ENCODE results near the gene TWNK. TPM values are rescaled to one million over a fixed set of nuclear protein-coding genes. Genes with fewer than 3 reads are reported as not detected.

The TWNK gene
- total and polyA plus RNA-seq, 2 of the 4 experiments (the other 2 are of a cell fraction) = 7.7 to 8.8 TPM

DNA sequence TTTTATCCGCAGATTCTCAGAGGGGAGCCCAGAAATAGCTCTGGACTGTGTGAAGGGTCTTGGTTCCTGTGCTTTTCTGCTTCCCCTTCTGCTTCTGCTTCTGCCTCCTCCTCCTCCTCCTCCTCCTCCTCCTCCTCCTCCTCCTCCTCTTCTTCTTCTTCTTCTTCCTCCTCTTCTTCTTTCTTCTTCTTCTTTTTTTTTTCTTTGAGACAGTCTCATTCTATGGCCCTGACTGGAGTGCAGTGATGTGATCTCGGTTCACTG, 32.0 kb downstream of the TWNK start (continued):
- TF ChIP-seq, protein P1, sequence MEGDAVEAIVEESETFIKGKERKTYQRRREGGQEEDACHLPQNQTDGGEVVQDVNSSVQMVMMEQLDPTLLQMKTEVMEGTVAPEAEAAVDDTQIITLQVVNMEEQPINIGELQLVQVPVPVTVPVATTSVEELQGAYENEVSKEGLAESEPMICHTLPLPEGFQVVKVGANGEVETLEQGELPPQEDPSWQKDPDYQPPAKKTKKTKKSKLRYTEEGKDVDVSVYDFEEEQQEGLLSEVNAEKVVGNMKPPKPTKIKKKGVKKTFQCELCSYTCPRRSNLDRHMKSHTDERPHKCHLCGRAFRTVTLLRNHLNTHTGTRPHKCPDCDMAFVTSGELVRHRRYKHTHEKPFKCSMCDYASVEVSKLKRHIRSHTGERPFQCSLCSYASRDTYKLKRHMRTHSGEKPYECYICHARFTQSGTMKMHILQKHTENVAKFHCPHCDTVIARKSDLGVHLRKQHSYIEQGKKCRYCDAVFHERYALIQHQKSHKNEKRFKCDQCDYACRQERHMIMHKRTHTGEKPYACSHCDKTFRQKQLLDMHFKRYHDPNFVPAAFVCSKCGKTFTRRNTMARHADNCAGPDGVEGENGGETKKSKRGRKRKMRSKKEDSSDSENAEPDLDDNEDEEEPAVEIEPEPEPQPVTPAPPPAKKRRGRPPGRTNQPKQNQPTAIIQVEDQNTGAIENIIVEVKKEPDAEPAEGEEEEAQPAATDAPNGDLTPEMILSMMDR (conservative IDR thresholded peaks at IDR 0.05; ENCODE audit: low read depth, low read length) = no peak
- TF ChIP-seq RFX5 (IDR thresholded peaks at IDR 0.05; ENCODE audit: low read depth, low read length) (no peak), CEBPB (IDR thresholded peaks at IDR 0.05; ENCODE audit: low read depth, low read length) (no peak), MAZ (IDR thresholded peaks at IDR 0.05; ENCODE audit: borderline replicate concordance, low read depth, low read length) (no peak)

DNA sequence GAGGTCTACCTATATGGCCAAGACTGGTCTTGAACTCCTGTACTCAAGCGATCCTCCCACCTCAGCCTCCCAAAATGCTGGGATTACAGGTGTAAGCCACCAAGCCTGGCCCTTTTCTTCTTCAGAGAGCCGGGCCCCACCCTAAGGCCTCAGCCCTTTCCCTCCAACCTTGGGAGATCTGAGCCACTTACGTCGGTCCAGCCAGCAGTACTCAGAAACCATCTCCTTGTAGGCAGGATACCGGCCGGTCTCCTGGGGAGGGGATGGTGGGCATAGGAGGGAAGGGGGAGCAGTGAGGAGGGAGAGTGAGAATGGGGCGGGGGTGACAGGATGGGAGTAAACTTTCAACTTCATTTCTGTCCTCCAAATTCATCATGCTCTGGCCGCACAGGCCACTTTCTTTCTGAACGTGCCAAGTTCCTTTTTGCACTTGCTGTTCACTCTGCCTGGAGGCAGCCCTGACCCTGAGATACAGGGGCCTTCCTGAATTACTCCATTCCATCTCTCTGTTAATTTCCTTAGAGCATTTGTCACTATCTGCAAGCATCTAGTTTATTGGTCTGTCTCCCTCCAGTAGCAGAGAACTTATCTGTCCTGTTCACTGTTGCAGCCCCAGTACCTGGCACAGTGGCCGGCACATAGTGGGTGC, 33.2 kb downstream of the TWNK start:
- Histone ChIP-seq H4K91ac (ENCODE audit: insufficient read depth, low read depth, low read length) (no peak overlapping the region), H3K4me3 (ENCODE audit: insufficient read depth, low read depth, low read length) (no peak overlapping the region), H3K9me1 (ENCODE audit: insufficient read depth, low read length) (no peaks in the 10 kb centered on the region), H2BK5ac (ENCODE audit: low read depth, low read length, poor library complexity, severe bottlenecking) (no peak overlapping the region), H4K20me1 (ENCODE audit: insufficient read depth, low read length) (no peaks in the 10 kb centered on the region), H2BK15ac (ENCODE audit: low read depth, low read length) (no peak overlapping the region), H2BK20ac (ENCODE audit: low read depth, low read length) (no peak overlapping the region), H2AK5ac (ENCODE audit: low read depth, low read length) (no peak overlapping the region), H3K4ac (ENCODE audit: low read depth, low read length) (no peak overlapping the region), H3K27me3 (ENCODE audit: control insufficient read depth, insufficient read depth, low read length) (peaks cover 1% of the 10 kb centered on the region; the same call in 1 of the 2 replicates), H3K9ac (ENCODE audit: low read depth, low read length) (no peak overlapping the region), H3K18ac (ENCODE audit: low read depth, low read length) (no peak overlapping the region), H3K14ac (replicated peaks; ENCODE audit: low read depth, low read length) (no peak overlapping the region), H3K56ac (ENCODE audit: extremely low read depth, insufficient read depth, low read length) (no peak overlapping the region), H3K4me1 (ENCODE audit: control insufficient read depth, insufficient read depth, low read length) (no peaks in the 10 kb centered on the region; the same call in 1 of the 2 replicates), H3K27ac (ENCODE audit: insufficient read depth, low read length) (no peak overlapping the region), H2BK120ac (ENCODE audit: low read depth, low read length) (no peak overlapping the region), H3K23ac (ENCODE audit: low read depth, low read length) (no peak overlapping the region), H3K4me2 (ENCODE audit: low read depth, low read length) (no peak overlapping the region), H2AFZ (replicated peaks; ENCODE audit: low read length, poor library complexity) (no peak overlapping the region), H3K36me3 (ENCODE audit: control insufficient read depth, insufficient read depth, low read length) (no peaks in the 10 kb centered on the region), H3K79me1 (ENCODE audit: low read depth in 1 of 2, low read length in 2 of 2) (no peaks in the 10 kb centered on the region), H4K5ac (ENCODE audit: low read depth, low read length) (no peak overlapping the region), H3K9me3 (ENCODE audit: control insufficient read depth, insufficient read depth, low read length) (no peaks in the 10 kb centered on the region), H4K8ac (ENCODE audit: low read depth in 2 of 2, low read length in 2 of 2) (no peak overlapping the region), H2AK9ac (replicated peaks; ENCODE audit: low read depth, low read length, poor library complexity) (no peak overlapping the region)
- intact Hi-C loops (cut with micrococcal nuclease) (no loop called here), in situ Hi-C loops (cut with MboI; ENCODE audit: low sequenced_read_pairs) (no loop called here), dilution Hi-C loops (cut with HindIII; ENCODE audit: low sequenced_read_pairs, unreplicated experiment) (no loop called here)
- CTCF ChIA-PET = no interaction called here
- WGBS, 2 experiments (ENCODE audit: extremely low coverage in 2 of 2, insufficient read length in 1 of 2) = 100% methylated on average over 1 of the region's 10 CpGs; no CpG with 5 or more reads in 1 of the 2 experiments
- POLR2A ChIA-PET (ENCODE audit: unreplicated experiment) = no interaction called here
- no peak for DNase-seq
- no TSS peak for BruUV-seq (replicated peaks)
- no peak for ATAC-seq (ENCODE audit: low read depth)
- TF ChIP-seq, protein P1 (conservative IDR thresholded peaks at IDR 0.05; ENCODE audit: low read depth, low read length) = no peak
- TF ChIP-seq BHLHE40 (IDR thresholded peaks at IDR 0.05; ENCODE audit: low read depth, low read length) (no peak), RFX5 (IDR thresholded peaks at IDR 0.05; ENCODE audit: low read depth, low read length) (no peak), RCOR1 (IDR thresholded peaks at IDR 0.05; ENCODE audit: insufficient replicate concordance, low read length) (no peak), FOS (IDR thresholded peaks at IDR 0.05; ENCODE audit: low read depth, low read length) (no peak), CEBPB (IDR thresholded peaks at IDR 0.05; ENCODE audit: low read depth, low read length) (no peak), MAZ (IDR thresholded peaks at IDR 0.05; ENCODE audit: borderline replicate concordance, low read depth, low read length) (no peak), POLR2A (IDR thresholded peaks at IDR 0.05; ENCODE audit: low read depth, low read length) (no peak)
- TF ChIP-seq, protein P2, sequence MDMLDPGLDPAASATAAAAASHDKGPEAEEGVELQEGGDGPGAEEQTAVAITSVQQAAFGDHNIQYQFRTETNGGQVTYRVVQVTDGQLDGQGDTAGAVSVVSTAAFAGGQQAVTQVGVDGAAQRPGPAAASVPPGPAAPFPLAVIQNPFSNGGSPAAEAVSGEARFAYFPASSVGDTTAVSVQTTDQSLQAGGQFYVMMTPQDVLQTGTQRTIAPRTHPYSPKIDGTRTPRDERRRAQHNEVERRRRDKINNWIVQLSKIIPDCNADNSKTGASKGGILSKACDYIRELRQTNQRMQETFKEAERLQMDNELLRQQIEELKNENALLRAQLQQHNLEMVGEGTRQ (IDR thresholded peaks at IDR 0.05; ENCODE audit: low read depth, low read length) = no peak
